Measurements from ENCODE around the gene BTBD9.

The BTBD9 gene

DNA sequence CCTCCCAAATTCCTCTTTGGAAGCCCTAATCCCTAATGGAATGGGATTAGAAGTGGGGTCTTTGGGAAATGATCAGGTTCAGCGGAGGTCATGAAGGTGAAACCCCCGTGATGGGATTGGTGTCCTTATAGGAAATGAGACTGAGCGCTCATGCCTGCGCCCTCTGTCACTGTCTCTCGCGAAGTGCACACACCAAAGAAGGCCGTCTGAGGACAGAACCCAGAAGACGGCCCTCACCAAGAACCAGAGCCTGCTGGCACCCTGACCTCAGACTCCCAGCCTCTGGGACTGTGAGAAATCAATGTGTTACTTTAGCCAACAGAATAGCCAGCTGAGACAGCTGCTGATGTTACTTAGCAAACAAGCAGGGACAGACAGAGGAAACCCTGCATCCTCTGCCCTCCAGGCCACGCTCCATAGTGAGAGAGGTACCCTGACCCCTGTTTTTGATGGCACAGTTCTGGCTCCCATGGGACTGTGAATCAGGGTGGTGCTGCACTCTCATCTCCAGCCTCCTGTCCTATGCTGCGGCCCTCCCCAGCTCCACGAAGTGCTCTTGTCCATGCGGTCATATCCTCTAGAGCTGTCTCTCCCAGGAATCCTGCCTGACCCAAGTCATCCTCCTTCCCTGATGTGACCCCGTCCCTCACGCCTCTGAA is 450.9 kb downstream of the BTBD9 start:
- no peak for DNase-seq

DNA sequence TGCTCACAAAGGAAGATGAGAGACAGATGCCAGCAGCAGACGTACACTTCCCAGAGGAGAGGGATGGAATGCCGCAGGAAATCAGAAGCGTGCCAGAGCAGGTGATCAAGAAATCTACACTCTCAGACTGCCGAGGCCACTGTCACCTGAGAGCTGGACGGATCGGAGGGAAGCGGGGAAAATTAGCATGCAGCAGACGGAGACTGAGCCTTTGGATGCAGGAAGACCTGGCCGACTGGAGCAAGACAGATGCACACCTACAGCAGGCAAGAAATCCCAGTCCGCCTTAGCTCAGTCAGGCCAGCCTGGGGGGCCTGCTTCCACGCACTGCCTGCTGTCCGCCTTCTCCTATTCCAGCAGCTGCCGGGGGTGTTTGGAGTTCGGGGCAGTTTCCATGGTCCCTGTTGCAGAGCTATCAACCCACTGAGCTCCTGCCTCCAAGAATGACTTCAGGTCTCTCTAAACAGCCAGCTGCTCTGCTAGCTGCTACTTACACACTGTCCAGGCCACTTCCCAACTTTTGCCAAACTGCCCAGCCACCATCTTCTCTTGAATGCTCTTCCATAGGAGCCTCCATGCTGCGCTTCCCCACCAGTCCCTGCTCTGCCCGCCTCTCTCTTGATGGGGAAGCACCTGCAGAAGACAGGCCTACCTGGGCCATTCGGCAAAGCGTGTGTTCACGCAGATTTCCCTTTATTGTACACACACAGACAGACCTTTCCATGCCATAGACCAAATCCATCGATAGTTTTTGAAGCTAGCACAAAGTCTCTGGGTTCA is 451.7 kb downstream of the BTBD9 start:
- no peak for DNase-seq

DNA sequence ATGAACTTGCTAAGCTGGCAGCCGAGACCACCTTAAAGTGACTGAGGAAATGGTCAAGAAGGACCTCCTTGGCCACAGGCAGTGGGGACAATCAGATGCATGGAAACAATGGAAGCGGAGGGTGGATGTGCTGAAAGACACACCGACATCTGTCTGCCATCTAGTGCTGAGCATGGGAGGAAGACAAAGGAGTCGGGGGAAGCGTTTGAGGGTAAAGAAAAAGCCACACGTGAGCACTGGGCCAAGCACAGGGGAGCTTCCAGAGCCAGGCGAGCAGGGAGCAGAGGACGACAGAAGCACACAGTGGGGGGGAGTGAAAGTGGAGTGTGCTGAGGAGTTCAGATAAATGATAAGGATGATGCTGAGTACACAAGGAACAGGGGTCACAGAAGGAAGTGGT is 452.4 kb downstream of the BTBD9 start:
- DNase-seq = no peak

DNA sequence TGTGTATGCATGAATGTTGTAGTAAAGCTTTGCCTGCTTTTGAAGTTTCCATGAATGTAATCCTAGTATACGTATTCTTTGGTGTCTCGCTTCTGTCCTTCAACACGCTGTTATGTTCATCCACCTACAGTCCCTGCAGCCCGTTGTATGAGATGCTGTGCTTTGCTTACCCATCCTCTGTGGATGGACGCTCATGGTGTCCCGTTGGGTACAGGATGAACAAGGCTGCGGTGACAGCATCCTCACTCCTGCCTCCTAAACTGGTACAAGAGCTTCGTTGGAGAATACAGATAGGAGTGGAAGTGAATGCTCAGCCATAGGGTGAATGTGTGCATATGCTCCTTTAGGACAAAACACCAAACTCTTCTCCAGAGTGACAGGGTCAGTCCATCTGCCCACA is 454.0 kb downstream of the BTBD9 start:
- DNase-seq = no peak

DNA sequence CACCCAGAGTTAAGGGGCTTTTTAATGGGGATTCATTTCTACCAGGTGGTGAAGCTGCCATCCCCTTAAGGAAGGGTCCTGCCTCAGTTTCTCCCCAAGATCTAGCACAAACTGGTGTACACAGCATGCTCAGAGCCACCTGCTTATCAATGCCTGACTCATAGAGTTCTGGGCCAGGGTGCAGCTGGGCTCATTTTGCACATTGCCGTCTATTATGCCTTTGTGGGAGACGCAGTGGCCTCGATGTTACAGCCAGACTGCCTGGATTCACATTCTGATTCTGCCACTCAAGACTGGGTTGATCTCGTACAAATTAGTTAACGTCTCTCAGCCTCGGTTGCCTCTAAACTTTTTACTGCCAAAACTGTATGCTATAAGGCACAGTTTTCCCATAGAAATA is 454.5 kb downstream of the BTBD9 start:
- DNase-seq = no peak

DNA sequence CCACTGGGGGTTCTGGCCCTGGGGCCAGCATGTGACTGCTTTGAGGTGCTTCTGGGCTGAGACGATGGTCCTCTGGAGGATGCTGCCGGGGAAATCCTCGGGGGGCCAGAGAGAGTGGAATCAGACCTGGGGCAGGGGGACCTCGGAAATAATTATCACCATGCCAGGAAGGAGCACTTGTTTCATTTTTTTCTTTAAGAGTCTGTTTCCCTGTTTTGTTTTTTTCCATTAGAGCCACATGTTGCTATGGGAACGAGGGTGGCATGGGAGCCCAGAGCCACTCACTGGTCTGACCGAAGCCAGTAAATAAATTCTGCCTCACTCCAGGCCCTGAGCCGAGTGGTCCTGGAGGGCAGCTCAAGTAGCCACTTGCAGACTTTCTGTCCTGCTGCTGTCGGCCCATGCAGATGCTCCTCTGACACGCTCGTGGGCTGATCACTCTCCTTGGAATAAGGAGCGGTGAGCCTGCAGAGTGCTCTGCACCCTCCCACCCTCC is 455.1 kb downstream of the BTBD9 start:
- DNase-seq = no peak

DNA sequence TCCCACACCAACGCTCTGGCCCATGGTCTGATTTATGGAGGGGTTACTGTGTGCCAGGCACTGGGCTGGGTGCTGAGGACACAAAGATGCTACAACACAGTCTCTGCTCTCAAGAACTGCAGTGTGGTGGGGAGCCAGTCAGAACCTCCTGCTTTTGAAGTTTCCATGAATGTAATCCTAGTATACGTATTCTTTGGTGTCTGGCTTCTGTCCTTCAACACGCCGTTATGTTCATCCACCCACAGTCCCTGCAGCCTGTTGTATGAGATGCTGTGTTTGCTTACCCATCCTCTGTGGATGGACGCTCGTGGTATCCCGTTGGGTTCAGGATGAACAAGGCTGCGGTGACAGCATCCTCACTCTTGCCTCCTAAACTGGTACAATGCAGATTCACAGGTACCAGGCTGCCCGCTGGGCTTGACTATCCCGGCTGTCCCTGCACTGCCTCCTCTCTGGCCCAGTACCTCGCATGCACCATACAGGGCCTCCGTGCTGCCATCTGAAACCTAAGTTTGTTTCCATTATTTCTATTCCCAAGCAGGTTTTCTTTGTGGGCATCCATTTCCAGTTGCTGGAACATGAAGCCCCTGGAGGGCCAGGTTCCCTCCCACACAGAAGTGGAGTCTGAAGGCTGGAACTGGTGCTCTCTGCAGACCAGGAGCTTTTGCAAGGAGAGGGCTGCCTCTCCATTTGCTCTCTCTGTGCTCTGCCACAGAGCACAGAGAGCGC is 455.7 kb downstream of the BTBD9 start:
- DNase-seq = no peak

DNA sequence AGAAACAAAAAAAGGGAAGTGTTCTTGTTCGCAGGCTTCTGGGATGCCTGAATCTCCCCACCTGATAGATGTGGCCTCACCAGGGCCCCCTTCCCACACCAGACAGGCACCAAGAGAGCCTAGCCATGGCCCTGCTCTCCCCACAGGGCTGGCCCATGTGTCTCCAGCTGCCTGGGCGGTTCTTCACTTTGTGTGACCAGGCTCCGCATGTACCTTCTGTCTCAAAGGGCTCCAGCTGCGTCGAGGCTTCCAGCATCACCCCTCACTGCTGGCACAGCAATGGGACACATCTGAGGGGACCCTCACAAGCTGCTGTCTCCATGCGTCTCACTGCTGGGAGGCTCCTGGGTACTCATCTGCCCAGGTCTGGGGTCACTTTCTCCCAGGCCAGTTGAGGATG is 457.3 kb downstream of the BTBD9 start:
- DNase-seq = no peak

DNA sequence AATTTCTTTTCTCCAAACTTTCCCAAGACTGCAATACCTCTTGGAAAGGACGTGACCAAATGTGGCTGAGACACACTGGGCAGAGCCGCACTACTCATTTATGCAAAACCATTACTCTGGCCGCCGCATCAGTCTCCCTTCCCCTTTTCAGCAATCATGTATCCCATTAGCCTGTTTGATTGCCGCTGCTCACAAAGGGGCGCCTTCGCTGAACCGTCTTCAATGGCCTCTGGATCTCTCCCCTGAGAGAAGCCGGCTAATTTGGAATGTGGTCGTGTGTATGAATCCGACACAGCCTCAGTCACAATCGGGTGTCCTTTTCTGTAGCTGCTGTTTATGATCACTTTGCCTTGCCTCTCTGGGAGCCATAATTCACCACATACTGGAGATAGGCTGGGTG is 459.1 kb downstream of the BTBD9 start:
- DNase-seq = no peak

DNA sequence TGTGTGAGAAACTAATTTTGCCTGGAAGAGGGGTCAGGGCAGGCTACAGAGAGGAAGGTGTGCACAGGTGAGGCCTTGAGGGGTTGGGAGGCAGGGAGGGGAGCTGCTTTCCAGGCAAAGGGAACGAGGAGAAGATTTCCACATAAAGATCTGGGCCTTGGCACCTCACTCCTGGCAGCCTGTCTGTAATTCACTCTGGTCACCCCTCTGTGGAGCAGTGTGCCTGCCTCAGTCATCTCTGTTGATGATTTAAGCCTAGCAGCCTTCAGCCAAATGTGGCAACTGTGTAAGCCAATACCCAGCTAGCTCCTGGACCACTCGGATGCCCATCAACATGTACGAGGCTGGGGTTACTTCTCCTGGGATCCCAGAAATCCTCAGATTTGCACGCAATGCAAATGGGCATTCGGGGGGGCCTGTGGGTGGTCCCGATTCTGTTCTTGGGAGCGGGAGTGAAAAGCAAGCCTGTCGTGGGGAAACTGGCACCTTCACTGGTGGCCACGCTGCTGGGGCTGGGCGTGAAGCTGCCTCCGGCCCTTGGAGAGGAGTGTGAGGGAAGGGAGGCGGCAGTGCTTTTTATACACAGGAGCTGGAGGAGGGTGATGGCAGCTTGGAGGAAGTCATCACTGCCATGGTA is 459.8 kb downstream of the BTBD9 start:
- DNase-seq = no peak

DNA sequence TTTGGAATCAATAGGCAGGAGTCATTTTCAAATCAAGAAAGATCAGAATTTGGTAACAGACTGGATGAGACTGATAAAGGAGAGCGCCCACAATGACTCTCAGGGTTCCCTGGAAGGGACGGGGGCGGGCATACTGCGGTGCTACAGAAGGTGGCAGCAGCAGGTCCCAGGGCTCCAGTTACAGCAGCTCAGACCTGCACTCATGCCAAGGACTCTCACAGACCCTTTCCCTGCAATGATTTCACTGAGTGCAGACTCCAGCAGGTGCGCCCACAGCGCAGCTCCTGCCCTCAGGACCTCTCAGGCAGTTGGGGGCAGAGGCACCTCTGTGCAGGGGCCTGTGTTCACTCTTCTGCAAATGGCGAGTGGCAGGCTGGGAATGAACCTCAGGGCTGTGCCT is 460.4 kb downstream of the BTBD9 start:
- no peak for DNase-seq

DNA sequence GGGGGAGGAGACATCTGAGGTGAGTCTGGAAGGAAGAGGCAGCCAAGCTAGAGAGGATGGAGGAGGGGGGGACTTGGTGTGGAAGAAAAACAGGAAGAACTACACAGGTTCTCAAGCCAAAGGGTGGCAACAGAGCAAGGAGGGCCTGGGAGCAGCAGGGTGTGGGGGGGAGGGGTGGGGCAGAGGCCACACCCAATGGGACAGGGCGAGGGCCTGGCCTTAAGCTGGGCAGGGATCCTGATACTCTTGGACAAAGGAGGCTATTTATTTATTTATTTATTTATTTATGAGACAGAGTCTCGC is 461.2 kb downstream of the BTBD9 start:
- no peak for DNase-seq

DNA sequence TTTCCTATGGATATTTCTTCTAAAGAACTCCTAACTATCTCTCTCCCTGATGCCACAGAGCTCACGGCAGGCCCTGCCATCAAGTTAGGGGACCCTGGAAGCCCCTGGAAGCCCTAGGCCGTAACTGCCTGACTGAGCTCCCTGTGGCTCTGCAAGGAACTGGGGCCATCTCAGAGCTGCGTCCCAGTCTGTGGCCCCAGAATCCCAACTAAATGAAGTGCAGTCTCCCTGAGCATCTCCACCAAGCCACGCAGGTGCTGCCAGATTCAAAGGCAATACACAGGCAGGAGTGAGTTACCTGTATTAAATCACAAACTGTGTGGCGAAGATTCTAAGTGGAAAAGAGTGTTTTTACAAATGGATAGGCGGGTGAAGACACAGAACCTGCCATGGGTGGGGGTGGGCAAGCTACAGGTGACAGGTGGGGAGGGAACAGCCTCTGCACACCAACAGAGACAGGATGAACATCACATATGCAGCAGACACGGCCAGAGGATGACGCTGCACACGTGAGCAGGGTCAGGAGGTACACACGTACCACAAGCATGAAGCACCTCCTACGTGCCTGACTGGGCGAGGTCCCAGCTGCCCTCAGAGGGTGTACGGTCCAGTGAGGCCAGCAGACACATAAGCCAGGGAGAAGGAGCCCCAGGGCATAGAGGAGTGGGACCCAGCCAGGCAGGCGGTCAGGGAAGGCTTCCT is 461.7 kb downstream of the BTBD9 start:
- DNase-seq = no peak

DNA sequence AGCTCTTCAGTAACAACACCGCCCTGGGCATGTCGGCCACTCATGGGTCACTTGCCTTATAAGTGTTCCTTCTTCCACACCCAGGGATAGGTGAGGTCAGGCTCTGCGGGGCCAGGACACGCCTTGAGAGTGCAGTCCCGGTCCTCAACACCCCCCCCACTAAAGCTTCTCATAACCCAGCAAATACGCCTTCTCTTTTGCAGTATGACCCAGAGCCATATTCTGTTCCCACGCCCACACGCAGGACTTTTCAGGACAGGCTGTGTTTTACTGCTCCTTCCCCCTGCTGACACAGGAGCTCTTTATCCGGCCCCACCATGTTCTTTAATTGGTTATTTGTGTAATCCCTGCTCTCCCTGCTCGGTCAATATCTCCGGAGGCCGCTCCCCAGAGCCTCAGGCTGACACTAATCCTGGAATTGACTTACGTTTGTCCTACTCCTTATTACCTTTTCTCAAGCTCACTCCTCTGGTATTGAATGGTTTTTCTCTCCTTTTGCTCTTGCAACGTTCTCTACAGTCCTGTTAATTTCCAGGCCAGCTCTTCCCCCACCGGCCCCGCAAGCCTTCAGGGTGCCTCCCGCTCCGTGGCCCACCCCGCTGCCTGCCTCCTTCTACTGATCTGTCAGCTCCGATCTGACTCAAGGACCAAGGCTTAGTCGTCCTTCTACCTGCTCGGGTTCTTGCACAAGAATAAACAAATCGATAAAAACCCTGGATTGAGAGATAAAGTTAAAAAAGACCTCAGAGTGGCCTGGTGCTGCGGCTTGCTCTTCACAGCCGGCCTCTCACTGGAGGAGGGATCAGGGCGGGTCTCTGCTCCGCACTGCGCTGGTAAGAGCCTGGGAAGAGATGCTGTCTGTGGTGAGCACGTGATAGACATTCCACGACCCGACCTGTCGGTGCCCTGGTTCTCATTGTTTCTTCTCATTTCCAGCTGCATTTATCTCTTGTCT is 462.7 kb downstream of the BTBD9 start:
- DNase-seq = no peak

DNA sequence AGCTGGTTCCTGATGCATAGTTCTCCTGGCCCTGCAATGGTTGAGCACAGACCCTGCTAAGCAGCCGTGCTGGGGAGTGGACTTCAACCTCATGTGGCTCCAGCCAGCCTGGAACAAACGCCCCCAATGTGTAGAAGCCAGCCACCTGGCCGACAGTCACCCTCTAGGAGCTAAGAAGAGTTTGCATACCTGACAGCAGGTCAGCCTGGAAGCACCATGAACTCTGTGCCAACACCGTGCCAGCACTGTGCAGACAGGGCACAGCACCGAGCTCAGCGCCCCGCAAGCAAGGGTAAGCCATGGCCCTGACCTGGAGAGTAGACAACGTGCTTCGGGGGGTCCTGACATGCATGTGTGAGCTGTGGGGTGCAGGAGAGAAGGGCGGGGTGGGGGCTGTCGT is 463.9 kb downstream of the BTBD9 start:
- no peak for DNase-seq

DNA sequence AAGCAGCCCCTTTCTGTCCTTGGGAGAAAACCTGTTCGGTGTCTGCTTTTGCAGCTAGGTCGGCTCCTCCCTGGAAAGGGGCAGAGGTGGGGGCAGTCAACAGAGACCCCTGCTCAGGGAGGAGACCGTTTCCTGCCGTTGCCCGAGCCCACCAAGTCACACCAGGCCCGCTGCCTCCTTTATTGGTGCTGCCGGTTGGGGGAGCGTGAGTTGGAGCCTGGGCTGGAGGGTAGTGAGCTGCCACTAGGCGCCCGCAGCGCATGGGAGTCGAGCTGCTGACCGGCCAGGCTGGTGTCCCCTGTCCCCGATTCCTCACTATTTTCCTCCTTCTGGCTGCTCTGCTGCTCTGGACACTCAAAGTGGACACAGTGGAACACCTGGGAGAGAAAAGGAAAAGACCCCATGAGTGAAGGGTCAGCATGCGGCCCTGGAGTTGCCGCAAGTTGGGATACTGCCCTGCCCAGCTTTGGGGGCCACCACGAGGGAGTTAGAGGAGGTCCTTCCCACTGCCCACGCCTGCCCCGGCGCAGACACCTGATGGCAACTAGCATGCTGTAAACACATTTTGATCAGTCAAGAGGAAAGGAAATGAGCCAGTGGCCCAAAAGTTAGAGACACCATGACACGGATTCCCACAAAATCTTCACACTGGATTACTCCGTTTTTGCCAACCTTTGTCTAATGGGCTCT is 464.8 kb downstream of the BTBD9 start:
- DNase-seq = no peak

DNA sequence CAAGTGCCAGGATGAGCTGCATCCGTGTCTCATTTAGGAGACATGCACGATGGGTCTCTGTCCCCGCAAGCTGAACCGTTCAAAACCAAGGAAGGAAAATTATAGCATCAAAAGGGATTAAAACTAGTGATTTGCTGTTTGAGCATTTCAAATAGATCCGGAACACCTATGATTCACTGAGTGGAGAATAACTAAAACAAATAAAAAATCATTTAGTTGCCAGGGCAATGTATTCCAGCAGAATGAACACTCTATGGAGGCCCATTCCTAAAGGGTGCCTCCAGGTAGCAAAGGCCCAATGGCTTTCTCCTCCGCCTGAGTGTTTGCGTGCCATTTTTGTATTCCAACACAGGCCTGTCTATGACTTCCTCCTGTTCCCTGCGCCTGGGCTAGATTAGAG is 465.4 kb downstream of the BTBD9 start:
- no peak for DNase-seq

DNA sequence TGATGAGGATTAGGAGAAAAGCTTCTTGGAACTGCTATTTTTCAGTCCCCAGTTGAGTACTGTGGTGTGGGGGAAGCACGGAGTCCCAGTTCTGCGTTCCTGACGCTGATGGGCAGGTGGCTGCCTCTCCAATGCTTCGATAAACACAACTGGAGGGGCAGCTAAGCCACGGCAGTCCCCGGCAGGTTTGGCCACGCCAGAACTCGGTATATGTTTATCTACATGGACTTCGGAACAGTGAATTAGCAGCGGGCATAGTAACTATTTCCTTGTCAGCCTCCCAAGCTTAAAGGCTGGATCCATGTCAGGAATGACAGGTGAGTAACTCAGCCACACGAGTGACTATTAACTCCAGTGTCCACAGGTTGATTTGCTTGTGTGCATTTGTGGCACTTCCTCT is 465.8 kb downstream of the BTBD9 start:
- DNase-seq = no peak

DNA sequence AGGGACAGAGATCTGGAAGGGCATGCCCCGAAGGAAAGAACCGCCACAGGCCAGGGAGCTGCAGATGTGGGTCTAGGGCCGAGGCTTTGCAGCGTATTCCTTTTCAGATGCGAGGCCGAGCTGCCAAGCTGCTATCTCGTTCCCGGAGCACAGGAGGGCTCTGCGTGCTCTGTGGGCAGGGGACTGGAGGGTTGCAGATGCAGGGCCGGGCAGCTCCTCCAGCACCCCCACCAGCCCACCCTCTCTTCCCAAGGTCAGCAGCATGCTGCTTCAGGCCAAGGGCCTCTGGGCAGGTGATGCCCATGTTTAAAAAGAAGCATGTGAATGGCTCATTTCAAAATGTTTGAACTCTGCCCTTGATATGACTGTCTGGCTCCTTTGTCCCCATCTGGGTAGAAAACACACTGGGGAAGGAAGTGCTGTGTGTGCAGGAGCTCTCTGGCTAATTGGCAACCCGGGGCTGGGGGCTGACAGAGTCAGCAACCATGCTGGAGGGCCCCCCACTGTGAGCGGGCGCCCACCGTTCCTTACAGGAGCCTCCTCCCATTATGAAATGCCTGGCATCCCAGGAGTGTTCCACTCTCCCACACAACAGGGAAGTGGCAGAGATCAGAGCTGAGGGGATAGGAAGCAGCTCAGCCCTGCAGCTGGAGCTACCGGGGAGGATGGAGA is 466.9 kb downstream of the BTBD9 start:
- DNase-seq = no peak

DNA sequence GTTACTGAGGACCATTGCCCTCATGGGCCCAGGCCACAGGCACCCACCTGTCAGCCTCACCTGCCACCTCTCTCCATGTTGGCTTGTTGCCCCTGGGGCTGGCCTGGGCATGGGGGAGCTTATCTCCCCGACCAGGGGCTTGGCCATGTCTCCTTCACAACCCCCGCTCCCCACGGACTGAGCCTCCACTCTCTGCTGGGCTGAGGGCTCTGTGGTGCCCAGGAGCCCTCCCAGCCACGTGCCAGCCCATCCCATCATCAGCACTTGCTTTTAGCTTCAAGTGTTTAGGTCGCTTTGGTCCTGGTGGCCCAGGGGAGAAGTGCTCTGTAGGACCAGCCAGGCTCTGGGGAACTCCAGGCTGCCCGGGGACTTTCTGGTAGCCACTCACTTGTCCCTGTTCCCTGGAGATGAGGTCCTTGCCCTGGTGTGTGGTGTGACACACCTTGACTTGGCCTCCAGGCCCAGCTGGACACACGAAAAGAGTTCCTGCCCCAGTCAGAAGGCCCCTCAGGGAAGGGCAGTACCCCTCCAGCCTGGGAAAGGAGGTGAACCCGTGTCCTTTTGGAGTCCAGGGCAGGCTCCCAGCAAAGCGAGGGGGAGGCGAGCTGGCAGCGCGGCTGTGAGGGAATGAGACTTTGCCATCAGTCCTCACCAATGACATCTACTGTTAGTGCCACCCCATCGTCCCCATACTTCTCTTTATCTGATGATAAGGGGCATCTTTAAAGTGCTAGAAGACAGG is 467.6 kb downstream of the BTBD9 start:
- DNase-seq = no peak
